A673 (cell line): Measurements from ENCODE around the gene XYLT1.

Experiments used
- EZH2 ChIP-seq: fragments of 200-600 bp; sonication (generic); IDR thresholded peaks from 2 replicates; pipeline ENCODE4 v1.6.1; 2017; ENCODE audit warnings: borderline replicate concordance, low read depth, mild to moderate bottlenecking, mixed read lengths, antibody characterized with exemption, low read length; ENCODE audit not compliant: poor library complexity, severe bottlenecking
- TF ChIP-seq, protein P1 (sequence below): fragments of 300-800, 200-600 bp; sonication (generic); conservative IDR thresholded peaks from 2 replicates; pipeline ENCODE4 v1.5.1; 2017; ENCODE audit warnings: low read depth, mild to moderate bottlenecking, antibody characterized with exemption, low read length, moderate library complexity, mixed read lengths

- TF ChIP-seq, protein P1, sequence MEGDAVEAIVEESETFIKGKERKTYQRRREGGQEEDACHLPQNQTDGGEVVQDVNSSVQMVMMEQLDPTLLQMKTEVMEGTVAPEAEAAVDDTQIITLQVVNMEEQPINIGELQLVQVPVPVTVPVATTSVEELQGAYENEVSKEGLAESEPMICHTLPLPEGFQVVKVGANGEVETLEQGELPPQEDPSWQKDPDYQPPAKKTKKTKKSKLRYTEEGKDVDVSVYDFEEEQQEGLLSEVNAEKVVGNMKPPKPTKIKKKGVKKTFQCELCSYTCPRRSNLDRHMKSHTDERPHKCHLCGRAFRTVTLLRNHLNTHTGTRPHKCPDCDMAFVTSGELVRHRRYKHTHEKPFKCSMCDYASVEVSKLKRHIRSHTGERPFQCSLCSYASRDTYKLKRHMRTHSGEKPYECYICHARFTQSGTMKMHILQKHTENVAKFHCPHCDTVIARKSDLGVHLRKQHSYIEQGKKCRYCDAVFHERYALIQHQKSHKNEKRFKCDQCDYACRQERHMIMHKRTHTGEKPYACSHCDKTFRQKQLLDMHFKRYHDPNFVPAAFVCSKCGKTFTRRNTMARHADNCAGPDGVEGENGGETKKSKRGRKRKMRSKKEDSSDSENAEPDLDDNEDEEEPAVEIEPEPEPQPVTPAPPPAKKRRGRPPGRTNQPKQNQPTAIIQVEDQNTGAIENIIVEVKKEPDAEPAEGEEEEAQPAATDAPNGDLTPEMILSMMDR = no peak
- TF ChIP-seq EZH2 = no peak
Observed at GRCh38 chr16:17372386-17372785, 98.4 kb downstream of the XYLT1 start.
